GM19324 (cell line): Measurements from ENCODE around the gene ROCK1.
"Not testable (repeated sequence)": the region's sequence is repeated elsewhere in the genome, so short reads cannot be mapped to it uniquely, and the experiment has no call there.

ENCODE experiments used
- ATAC-seq: cut with Tn5 transposase; IDR thresholded peaks from one replicate; pipeline ENCODE4 v1.9.1; 2021; ENCODE audit warnings: mild to moderate bottlenecking, moderate library complexity; ENCODE audit not compliant: unreplicated experiment, low FRiP score

ROCK1 gene

GRCh38 chr18:21056545-21056944, 55.1 kb downstream of the ROCK1 start:
- ATAC-seq = no peak

- no peak for ATAC-seq
Observed at GRCh38 chr18:21054252-21054821, 57.3 kb downstream of the ROCK1 start.

GRCh38 chr18:21053127-21053526, 58.5 kb downstream of the ROCK1 start:
- ATAC-seq = no peak

GRCh38 chr18:21052385-21052784, 59.2 kb downstream of the ROCK1 start:
- no peak for ATAC-seq

GRCh38 chr18:21051620-21052019, 60.0 kb downstream of the ROCK1 start:
- no peak for ATAC-seq

- no peak for ATAC-seq
Observed at GRCh38 chr18:21049306-21049705, 62.3 kb downstream of the ROCK1 start.

- ATAC-seq = no peak
Observed at GRCh38 chr18:21047126-21047525, 64.5 kb downstream of the ROCK1 start.

GRCh38 chr18:21040466-21040865, 71.1 kb downstream of the ROCK1 start:
- ATAC-seq = no peak

GRCh38 chr18:21038201-21038600, 73.4 kb downstream of the ROCK1 start:
- no peak for ATAC-seq

GRCh38 chr18:21031845-21032244, 79.8 kb downstream of the ROCK1 start:
- ATAC-seq = no peak

- not testable (repeated sequence) for ATAC-seq
Observed at GRCh38 chr18:21018257-21018656, 93.4 kb downstream of the ROCK1 start.

- no peak for ATAC-seq
Observed at GRCh38 chr18:21012308-21012707, 99.3 kb downstream of the ROCK1 start.

GRCh38 chr18:21004726-21005125, 106.9 kb downstream of the ROCK1 start:
- no peak for ATAC-seq

- no peak for ATAC-seq
Observed at GRCh38 chr18:21000667-21001066, 110.9 kb downstream of the ROCK1 start.

- no peak for ATAC-seq
Observed at GRCh38 chr18:20997371-20997770, 114.2 kb downstream of the ROCK1 start.

GRCh38 chr18:20996418-20996817, 115.2 kb downstream of the ROCK1 start:
- ATAC-seq = no peak

- ATAC-seq = no peak
Observed at GRCh38 chr18:20988726-20989125, 122.9 kb downstream of the ROCK1 start.

- ATAC-seq = no peak
Observed at GRCh38 chr18:20975077-20975476, 136.5 kb downstream of the ROCK1 start.

GRCh38 chr18:20971886-20972267, 139.7 kb downstream of the ROCK1 start:
- ATAC-seq = no peak

GRCh38 chr18:20966795-20967194, 144.8 kb downstream of the ROCK1 start:
- no peak for ATAC-seq

GRCh38 chr18:20963027-20963426, 148.6 kb downstream of the ROCK1 start:
- ATAC-seq = no peak

- ATAC-seq = no peak
Observed at GRCh38 chr18:20960735-20961134, 150.9 kb downstream of the ROCK1 start.

- not testable (repeated sequence) for ATAC-seq
Observed at GRCh38 chr18:20950827-20951226, 160.8 kb downstream of the ROCK1 start.
